GM13976 (cell line): ENCODE data around the gene C6orf47.
A peak's percentile ranks its signal among the peaks of the same experiment; 100 is the strongest.

Experiments
- DNase-seq: peaks from one replicate; pipeline ENCODE4 v3.0.0; 2012; ENCODE audit warnings: low spot score
- CTCF ChIP-seq: IDR thresholded peaks from 2 replicates; pipeline ENCODE4 v1.5.1; 2012; ENCODE audit warnings: borderline replicate concordance, mild to moderate bottlenecking; ENCODE audit not compliant: insufficient read depth; ENCODE audit errors: extremely low read depth, missing control alignments, control extremely low read depth
- in situ Hi-C: fragments of 300-500 bp; cut with MboI; formaldehyde crosslinking; loops from one replicate; pipeline ENCODE4 v1.12.0; 2022; ENCODE audit warnings: low sequenced_read_pairs, mixed read lengths, inconsistent platforms; ENCODE audit not compliant: unreplicated experiment

Gene C6orf47

GRCh38 chr6:31664790-31665500 is 4.4 kb upstream of the C6orf47 start, which contains the start of gene GPANK1:
GPANK1 (minus strand) TSS chr6:31664997; CDS start chr6:31664478, 519 bp downstream.
- DNase-seq, result peak; percentile 84
- in situ Hi-C loops, result no loop called here
- no peak for TF ChIP-seq CTCF

GRCh38 chr6:31663961-31664789 is 3.6 kb upstream of the C6orf47 start:
- no peak for DNase-seq
- in situ Hi-C loops, result no loop called here
- no peak for TF ChIP-seq CTCF

GRCh38 chr6:31663126-31663960 is 2.8 kb upstream of the C6orf47 start:
- TF ChIP-seq CTCF, result no peak
- in situ Hi-C loops, result no loop called here
- no peak for DNase-seq

GRCh38 chr6:31662124-31662723 is 1.6 kb upstream of the C6orf47 start:
- in situ Hi-C loops, result no loop called here
- no peak for DNase-seq
- no peak for TF ChIP-seq CTCF

GRCh38 chr6:31661262-31662123 is 915 bp upstream of the C6orf47 start:
- no peak for TF ChIP-seq CTCF
- in situ Hi-C loops, result no loop called here
- DNase-seq, result no peak
